Activated T-helper 17 cell treated with anti-CD3 and anti-CD28 coated beads, Interleukin-2, amount 50 U/mL, for 72 hours (primary cell): Measurements from ENCODE around the gene SLC19A1. TPM values are rescaled to one million over a fixed set of nuclear protein-coding genes. Genes with fewer than 3 reads are reported as not detected.

Experiments used
- ATAC-seq: fragments of 150-1000 bp; cut with Tn5 transposase; replicated peaks from 2 replicates; pipeline ENCODE4 v1.10.0; 2021; ENCODE audit warnings: mild to moderate bottlenecking, moderate library complexity
- H3K27ac Mint-ChIP-seq: one replicate; pipeline ENCODE4 v1.8.0; 2022; ENCODE audit warnings: mixed read lengths
- H3K27me3 Mint-ChIP-seq: one replicate; pipeline ENCODE4 v1.8.0; 2022; ENCODE audit warnings: mixed read lengths
- H3K36me3 Mint-ChIP-seq: one replicate; pipeline ENCODE4 v1.8.0; 2022; ENCODE audit warnings: low read depth, mild to moderate bottlenecking, mixed read lengths
- H3K4me1 Mint-ChIP-seq: one replicate; pipeline ENCODE4 v1.8.0; 2022; ENCODE audit warnings: mixed read lengths
- H3K4me3 Mint-ChIP-seq: one replicate; pipeline ENCODE4 v1.8.0; 2022; ENCODE audit warnings: mild to moderate bottlenecking, mixed read lengths
- H3K9me3 Mint-ChIP-seq: one replicate; pipeline ENCODE4 v1.8.0; 2022; ENCODE audit warnings: mixed read lengths
- total RNA-seq, 2 donors: library from RNA; stranded (reverse); gene quantifications; one replicate each; pipeline ENCODE4 v1.2.3, GENCODE V29; 2022

The SLC19A1 gene
- total RNA-seq, 2 donors from 2014 or later = 41.4 to 82.2 TPM

GRCh38 chr21:45454926-45455673 lies 87.1 kb downstream of the SLC19A1 start:
- H3K9me3 Mint-ChIP-seq = no peaks in the 10 kb centered on the region
- no peak overlapping the region for H3K4me3 Mint-ChIP-seq
- H3K27me3 Mint-ChIP-seq = no peaks in the 10 kb centered on the region
- no peaks in the 10 kb centered on the region for H3K36me3 Mint-ChIP-seq
- H3K4me1 Mint-ChIP-seq = peaks cover 4% of the 10 kb centered on the region
- no peak overlapping the region for H3K27ac Mint-ChIP-seq
- no peak for ATAC-seq

DNA sequence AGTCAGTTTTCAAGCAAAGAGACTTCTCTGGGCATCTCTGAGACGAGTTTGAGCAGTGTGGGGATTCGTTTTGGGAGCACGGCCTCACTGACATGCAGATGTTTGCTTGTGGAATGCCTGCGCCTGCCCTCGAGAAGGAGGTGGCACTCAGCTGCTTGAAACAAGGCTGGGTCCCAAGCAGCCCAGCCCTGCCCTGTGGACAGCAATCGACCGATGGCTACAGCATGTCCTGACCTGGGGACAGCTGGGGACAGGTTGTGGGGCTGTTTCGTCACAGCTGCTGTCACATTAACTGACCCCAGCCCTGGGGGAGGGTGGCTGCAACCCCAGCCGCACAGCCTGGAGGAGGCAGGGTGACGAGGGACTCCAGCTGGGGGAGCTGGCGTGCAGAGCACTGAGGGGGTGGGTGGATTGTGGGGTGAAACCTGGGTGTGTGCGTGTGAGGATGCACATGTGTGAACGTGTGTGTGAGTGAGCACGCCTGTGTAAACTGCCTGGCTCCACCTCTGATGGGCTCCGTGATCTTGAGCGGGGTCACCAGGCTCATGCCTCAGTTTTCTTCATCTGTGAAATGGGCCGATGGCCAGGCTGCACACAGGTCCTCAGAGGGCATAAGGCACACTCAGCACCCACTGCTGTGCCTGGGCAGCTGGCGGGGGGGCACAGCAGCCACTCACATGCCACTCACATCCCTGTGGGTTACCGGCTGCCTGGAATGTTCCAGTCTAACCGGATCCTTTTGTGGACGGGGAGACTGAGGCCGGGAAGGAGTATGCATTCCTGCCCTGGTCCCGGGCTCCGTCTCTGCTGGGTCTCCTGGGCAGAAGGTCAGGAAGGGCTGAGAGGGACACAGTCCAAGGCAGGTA lies 87.9 kb downstream of the SLC19A1 start:
- no peak overlapping the region for H3K27ac Mint-ChIP-seq

GRCh38 chr21:45453308-45453950 lies 88.8 kb downstream of the SLC19A1 start:
- peaks cover 4% of the 10 kb centered on the region for H3K4me1 Mint-ChIP-seq
- no peak overlapping the region for H3K27ac Mint-ChIP-seq
- no peaks in the 10 kb centered on the region for H3K36me3 Mint-ChIP-seq
- H3K9me3 Mint-ChIP-seq = no peaks in the 10 kb centered on the region
- peaks cover under 1% of the 10 kb centered on the region for H3K27me3 Mint-ChIP-seq
- H3K4me3 Mint-ChIP-seq = no peak overlapping the region
- no peak for ATAC-seq

More for the DNA sequence above, 87.9 kb downstream of the SLC19A1 start:
- H3K36me3 Mint-ChIP-seq = no peaks in the 10 kb centered on the region
- H3K4me1 Mint-ChIP-seq = peaks cover 4% of the 10 kb centered on the region
- no peak for ATAC-seq
- H3K27me3 Mint-ChIP-seq = no peaks in the 10 kb centered on the region
- H3K4me3 Mint-ChIP-seq = no peak overlapping the region
- H3K9me3 Mint-ChIP-seq = no peaks in the 10 kb centered on the region

GRCh38 chr21:45452696-45453307 lies 89.4 kb downstream of the SLC19A1 start:
- H3K27me3 Mint-ChIP-seq = peaks cover 5% of the 10 kb centered on the region
- H3K27ac Mint-ChIP-seq = no peak overlapping the region
- H3K4me3 Mint-ChIP-seq = no peak overlapping the region
- peaks cover 4% of the 10 kb centered on the region for H3K4me1 Mint-ChIP-seq
- no peaks in the 10 kb centered on the region for H3K9me3 Mint-ChIP-seq
- no peak for ATAC-seq
- no peaks in the 10 kb centered on the region for H3K36me3 Mint-ChIP-seq

- no peaks in the 10 kb centered on the region for H3K36me3 Mint-ChIP-seq
- ATAC-seq = no peak
Measured at GRCh38 chr21:45451771-45452182, 90.5 kb downstream of the SLC19A1 start.

GRCh38 chr21:45451091-45451740 lies 91.0 kb downstream of the SLC19A1 start:
- H3K36me3 Mint-ChIP-seq = no peaks in the 10 kb centered on the region
- H3K9me3 Mint-ChIP-seq = no peaks in the 10 kb centered on the region
- H3K27ac Mint-ChIP-seq = no peak overlapping the region
- no peak for ATAC-seq
- H3K27me3 Mint-ChIP-seq = peaks cover 13% of the 10 kb centered on the region
- no peak overlapping the region for H3K4me3 Mint-ChIP-seq
- peaks cover 4% of the 10 kb centered on the region for H3K4me1 Mint-ChIP-seq

More at GRCh38 chr21:45451771-45452182, 90.5 kb downstream of the SLC19A1 start:
- peaks cover 4% of the 10 kb centered on the region for H3K4me1 Mint-ChIP-seq
- peaks cover 10% of the 10 kb centered on the region for H3K27me3 Mint-ChIP-seq
- H3K9me3 Mint-ChIP-seq = no peaks in the 10 kb centered on the region
- H3K4me3 Mint-ChIP-seq = no peak overlapping the region
- no peak overlapping the region for H3K27ac Mint-ChIP-seq

DNA sequence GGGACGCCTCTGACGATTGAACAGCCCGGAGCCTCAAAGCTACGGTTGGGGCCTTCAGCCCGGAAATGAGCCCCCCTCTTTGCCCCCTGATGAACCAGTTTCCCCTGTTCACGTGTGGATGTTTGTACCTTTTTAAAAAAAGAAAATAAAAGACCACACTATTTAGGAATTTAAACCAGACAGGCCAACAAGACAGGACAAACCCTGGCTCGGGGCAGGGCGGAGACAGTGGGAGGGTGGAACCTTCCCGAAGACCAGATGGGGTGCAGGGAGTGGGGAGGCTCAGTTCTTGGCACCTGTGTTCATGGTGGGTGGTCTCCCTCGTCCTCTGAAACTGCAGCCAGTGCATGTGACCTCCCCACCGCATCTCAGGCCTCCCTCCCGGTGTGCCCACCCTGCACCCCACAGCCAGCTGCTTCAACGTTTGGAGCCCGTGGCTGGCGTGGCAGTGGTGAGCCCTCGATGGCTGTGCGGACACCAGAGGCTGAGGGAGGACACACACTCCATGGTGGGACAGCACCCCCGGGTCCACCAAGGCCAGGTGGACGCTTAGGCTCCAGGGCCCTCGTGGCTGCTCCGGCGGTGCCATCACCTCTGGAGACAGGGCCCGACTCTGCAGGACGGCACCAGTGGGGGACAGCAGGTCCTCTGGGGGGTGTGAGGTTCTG lies 91.7 kb downstream of the SLC19A1 start:
- H3K9me3 Mint-ChIP-seq = no peaks in the 10 kb centered on the region
- no peak overlapping the region for H3K4me3 Mint-ChIP-seq
- H3K4me1 Mint-ChIP-seq = peaks cover 7% of the 10 kb centered on the region

DNA sequence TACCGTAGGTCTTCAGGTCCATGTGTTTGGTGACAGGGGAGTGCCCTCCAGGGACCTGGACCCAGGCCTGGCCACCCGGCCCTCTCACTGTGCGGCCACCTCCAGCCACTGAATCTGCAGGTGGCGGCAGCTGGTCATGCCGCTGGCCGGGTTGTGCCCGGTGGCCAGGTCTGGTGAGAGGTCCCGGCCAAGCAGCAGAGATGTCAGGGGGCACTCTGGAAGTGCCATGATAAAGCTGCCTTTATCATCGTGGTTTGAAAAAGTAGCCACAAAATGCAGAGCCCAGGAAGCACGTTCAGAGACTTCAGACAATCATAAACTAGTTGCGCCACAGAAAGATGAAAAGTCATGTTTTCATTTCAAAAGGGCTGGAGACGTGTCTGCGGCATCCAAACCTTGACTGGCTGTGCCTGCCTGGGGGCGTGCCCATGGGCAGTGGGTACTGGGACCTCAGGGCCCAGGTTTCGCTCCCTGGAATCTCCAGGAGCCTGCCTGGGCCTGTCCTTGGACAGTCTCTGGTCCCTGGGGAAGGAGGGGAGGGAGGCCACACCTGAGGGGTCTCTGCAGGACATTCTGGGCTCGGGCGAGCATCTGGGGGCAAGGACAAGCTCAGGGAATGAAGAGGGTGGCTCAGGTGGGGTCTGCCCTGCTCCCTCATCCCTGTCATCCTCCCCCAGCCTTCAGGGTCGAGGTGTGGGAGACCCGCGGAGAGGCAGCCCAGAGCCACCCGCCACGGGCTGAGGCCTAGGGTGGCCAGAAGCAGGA lies 92.4 kb downstream of the SLC19A1 start:
- H3K4me3 Mint-ChIP-seq = no peak overlapping the region

More for the DNA sequence above, 91.7 kb downstream of the SLC19A1 start:
- H3K27ac Mint-ChIP-seq = no peak overlapping the region
- no peaks in the 10 kb centered on the region for H3K36me3 Mint-ChIP-seq
- peaks cover 17% of the 10 kb centered on the region for H3K27me3 Mint-ChIP-seq
- no peak for ATAC-seq

DNA sequence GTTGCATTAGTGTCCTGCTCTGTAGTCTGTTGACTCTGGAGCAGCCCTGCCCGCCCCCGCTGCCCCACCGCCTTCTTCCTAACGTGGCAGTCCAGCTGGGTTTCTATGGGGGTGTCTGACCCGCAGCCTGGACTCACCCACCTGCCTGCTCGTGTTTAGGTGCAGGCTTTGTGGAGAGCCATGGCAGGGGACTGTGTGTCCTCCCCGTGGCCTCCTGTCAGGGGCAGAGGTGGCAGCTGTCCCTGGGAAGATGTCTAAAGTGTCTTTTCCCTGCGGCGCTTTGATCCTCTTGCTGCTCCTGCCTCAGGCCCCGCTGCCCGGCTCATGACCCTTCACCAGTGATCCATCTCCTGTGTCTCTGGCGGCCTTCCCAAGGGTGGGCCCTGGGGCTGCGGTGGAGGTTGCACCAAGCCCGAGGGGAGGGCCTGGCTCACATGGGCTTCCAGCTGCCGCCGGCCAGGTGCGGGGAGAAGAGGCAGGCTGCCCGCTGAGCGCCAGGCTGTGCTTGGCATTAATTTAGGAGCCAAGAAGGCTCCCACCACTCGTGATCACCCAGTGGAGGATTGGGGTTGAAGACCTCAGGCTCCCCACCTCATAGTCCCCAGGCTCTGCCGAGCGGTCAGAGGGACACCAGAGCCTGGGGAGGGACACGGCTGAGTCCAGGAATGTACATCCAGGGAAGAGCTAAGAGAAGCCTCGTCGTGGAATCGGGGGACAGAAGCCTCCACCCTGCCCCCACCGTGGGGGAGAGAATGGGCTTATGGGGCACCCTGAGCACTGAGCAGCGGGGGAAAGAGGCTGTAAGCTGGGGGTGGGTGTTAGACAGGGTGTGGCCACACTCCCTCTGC lies 93.2 kb downstream of the SLC19A1 start:
- Mint-ChIP-seq H3K27ac (no peak overlapping the region), H3K9me3 (no peaks in the 10 kb centered on the region), H3K36me3 (no peaks in the 10 kb centered on the region), H3K4me1 (peaks cover 13% of the 10 kb centered on the region), H3K27me3 (peaks cover 24% of the 10 kb centered on the region), H3K4me3 (no peak overlapping the region)
- ATAC-seq = no peak

More for the DNA sequence above, 92.4 kb downstream of the SLC19A1 start:
- no peaks in the 10 kb centered on the region for H3K9me3 Mint-ChIP-seq
- H3K27ac Mint-ChIP-seq = no peak overlapping the region
- peaks cover 9% of the 10 kb centered on the region for H3K4me1 Mint-ChIP-seq
- no peaks in the 10 kb centered on the region for H3K36me3 Mint-ChIP-seq
- peaks cover 19% of the 10 kb centered on the region for H3K27me3 Mint-ChIP-seq
- no peak for ATAC-seq

GRCh38 chr21:45448283-45448809 lies 93.9 kb downstream of the SLC19A1 start:
- Mint-ChIP-seq H3K27ac (no peak overlapping the region), H3K9me3 (no peaks in the 10 kb centered on the region), H3K4me3 (no peak overlapping the region), H3K36me3 (no peaks in the 10 kb centered on the region), H3K4me1 (peaks cover 14% of the 10 kb centered on the region), H3K27me3 (peaks cover 26% of the 10 kb centered on the region)
- ATAC-seq = no peak
